Suppressor macrophage treated with lipopolysaccharide for 4 hours (primary cell): ENCODE data around the gene PHF24.

Experiments used
- DNase-seq: peaks from one replicate; pipeline ENCODE4 v3.0.0-alpha.2; 2020

Gene PHF24

GRCh38 chr9:34984049-34984448, 26.0 kb downstream of the PHF24 start:
- peak; percentile 25 for DNase-seq

- DNase-seq = peak; percentile 68
Measured at GRCh38 chr9:34985311-34985899, 27.3 kb downstream of the PHF24 start.

- peak; percentile 90 for DNase-seq
Measured at GRCh38 chr9:34986540-34987047, 28.5 kb downstream of the PHF24 start.

- DNase-seq = peak; percentile 48
Measured at GRCh38 chr9:34987160-34987901, 29.2 kb downstream of the PHF24 start.

- DNase-seq = peak; percentile 35
Measured at GRCh38 chr9:34988218-34989002, 30.3 kb downstream of the PHF24 start.

- DNase-seq = peak; percentile 99
Measured at GRCh38 chr9:34989003-34989945, 31.2 kb downstream of the PHF24 start, which contains the start of gene DNAJB5. DNAJB5 (plus strand) TSS chr9:34989745; CDS start chr9:34990631, 886 bp downstream.

GRCh38 chr9:34989946-34990635, 32.0 kb downstream of the PHF24 start:
- DNase-seq = peak; percentile 56

- DNase-seq = no peak
Measured at GRCh38 chr9:34990908-34991606, 33.0 kb downstream of the PHF24 start.

- DNase-seq = no peak
Measured at GRCh38 chr9:34991607-34992375, 33.7 kb downstream of the PHF24 start.

- peak; percentile 92 for DNase-seq
Measured at GRCh38 chr9:34992376-34992951, 34.4 kb downstream of the PHF24 start.

GRCh38 chr9:34993502-34994259, 35.6 kb downstream of the PHF24 start:
- DNase-seq = peak; percentile 92

- no peak for DNase-seq
Measured at GRCh38 chr9:34994260-34994899, 36.3 kb downstream of the PHF24 start.

- DNase-seq = peak; percentile 46
Measured at GRCh38 chr9:34994900-34995669, 37.0 kb downstream of the PHF24 start.

GRCh38 chr9:34995670-34996060, 37.6 kb downstream of the PHF24 start:
- DNase-seq = no peak

GRCh38 chr9:34996181-34996904, 38.3 kb downstream of the PHF24 start:
- DNase-seq = no peak

GRCh38 chr9:34996905-34997279, 38.8 kb downstream of the PHF24 start:
- no peak for DNase-seq

- DNase-seq = no peak
Measured at GRCh38 chr9:34997379-34997781, 39.3 kb downstream of the PHF24 start.
